Upper lobe of left lung (tissue), 6 donors: Measurements from ENCODE around the gene ABHD17C. TPM values are rescaled to one million over a fixed set of nuclear protein-coding genes. Genes with fewer than 3 reads are reported as not detected.

ENCODE experiments used
- ATAC-seq, 2 donors: fragments of 200-7000 bp; cut with Tn5 transposase; one replicate each; pipeline ENCODE4 v1.9.1; 2022; ENCODE audit warnings: mild to moderate bottlenecking in 2 of 2, moderate library complexity in 2 of 2; ENCODE audit not compliant: low FRiP score in 2 of 2
- DNase-seq, 2 donors: peaks; one replicate each; pipeline ENCODE4 v3.0.0-alpha.2; 2019 to 2020
- H3K27ac ChIP-seq, 4 donors: fragments of 200-600 bp; sonication (generic); one replicate each; pipeline ENCODE4 v1.5.1; 2016 to 2019
- H3K27me3 ChIP-seq, 4 donors: fragments of 200-600 bp; sonication (generic); one replicate each; pipeline ENCODE4 v1.5.1; 2017 to 2019
- H3K36me3 ChIP-seq, 4 donors: fragments of 200-600 bp; sonication (generic); one replicate each; pipeline ENCODE4 v1.5.1; 2016 to 2019
- H3K4me1 ChIP-seq, 4 donors: fragments of 200-600 bp; sonication (generic); one replicate each; pipeline ENCODE4 v1.5.1; 2018 to 2019
- H3K4me3 ChIP-seq, 4 donors: fragments of 200-600 bp; sonication (generic); one replicate each; pipeline ENCODE4 v1.5.1; 2017 to 2019; ENCODE audit warnings: mild to moderate bottlenecking in 2 of 4, moderate library complexity in 1 of 4
- H3K9me3 ChIP-seq, 4 donors: fragments of 200-600 bp; sonication (generic); one replicate each; pipeline ENCODE4 v1.5.1; 2018 to 2019
- CTCF ChIP-seq, 6 experiments: fragments of 450-650 bp in 4 of 6; fragments of 200-600 bp in 2 of 6; sonication (generic) in 2 of 6; IDR thresholded peaks; one replicate each; pipeline ENCODE4 v1.5.1; 2016 to 2019; ENCODE audit warnings: antibody characterized with exemption in 6 of 6
- EP300 ChIP-seq, 4 donors: sonication (generic); formaldehyde crosslinking; IDR thresholded peaks; one replicate each; pipeline ENCODE4 v1.5.1; 2017; ENCODE audit warnings: antibody characterized with exemption in 4 of 4, control low read depth in 2 of 4
- POLR2A ChIP-seq, 4 donors: fragments of 450-650 bp; IDR thresholded peaks; one replicate each; pipeline ENCODE4 v1.5.1; 2016 to 2017; ENCODE audit warnings: antibody characterized with exemption in 4 of 4, mild to moderate bottlenecking in 2 of 4
- POLR2AphosphoS5 ChIP-seq, 2 donors: sonication (generic); formaldehyde crosslinking; IDR thresholded peaks; one replicate each; pipeline ENCODE4 v1.5.1; 2017; ENCODE audit warnings: antibody characterized with exemption in 2 of 2
- WGBS, 2 donors: methylation state at CpG; one replicate each; pipeline ENCODE4 v1.1.5; 2017 to 2018; 5-methylcytosine and 5-hydroxymethylcytosine counted together
- total RNA-seq, 6 donors: library from RNA; depleted of rRNA in 4 of 6; stranded (reverse); fragments of >200 nt in 4 of 6; gene quantifications; one replicate each; pipeline versions ENCODE4 v1.1.0 to v1.2.1, GENCODE V29; 2016 to 2021
- donor health status: DM: no; HTN: no; CAD: no; lungs with moderate emphysema.
- donor health status: DM: no; HTN: yes; CAD: no; lungs with severe emphysema.

Gene ABHD17C
- total RNA-seq, 6 donors from 2014 or later, result 15.7 to 34.2 (median 25.5) TPM

- DNase-seq (no peak), ATAC-seq (no peak)
- 75 to 79% methylated on average over 6 of the region's 6 CpGs for WGBS, 2 donors
Observed at GRCh38 chr15:80732167-80732566, 37.1 kb downstream of the ABHD17C start.

GRCh38 chr15:80732818-80733217, 37.7 kb downstream of the ABHD17C start:
- ATAC-seq (no peak), DNase-seq (no peak)
- Histone ChIP-seq H3K27ac (peak overlapping the region in 2 of 4 donors; percentile 7 to 54), H3K36me3 (no peaks in the 10 kb centered on the region), H3K27me3 (no peaks in the 10 kb centered on the region), H3K4me1 (peaks cover 5 to 43% (median 27%) of the 10 kb centered on the region in 4 donors), H3K9me3 (no peaks in the 10 kb centered on the region), H3K4me3 (no peak overlapping the region)
- 71 to 76% methylated on average over 4 to 5 of the region's 5 CpGs for WGBS, 2 donors
- no peak for TF ChIP-seq POLR2A (IDR thresholded peaks at IDR 0.05)
- no peak for TF ChIP-seq POLR2AphosphoS5 (IDR thresholded peaks at IDR 0.05)
- TF ChIP-seq CTCF (IDR thresholded peaks at IDR 0.05), result no peak
- TF ChIP-seq EP300 (IDR thresholded peaks at IDR 0.05), result no peak

More at GRCh38 chr15:80732167-80732566, 37.1 kb downstream of the ABHD17C start:
- Histone ChIP-seq H3K9me3 (no peaks in the 10 kb centered on the region), H3K4me3 (no peak overlapping the region), H3K4me1 (peaks cover 0 to 45% (median 26%) of the 10 kb centered on the region in 4 donors), H3K27ac (peak overlapping the region in 1 of 4 donors; percentile 54), H3K36me3 (no peaks in the 10 kb centered on the region), H3K27me3 (no peaks in the 10 kb centered on the region)
- no peak for TF ChIP-seq POLR2AphosphoS5 (IDR thresholded peaks at IDR 0.05)
- no peak for TF ChIP-seq EP300 (IDR thresholded peaks at IDR 0.05)
- TF ChIP-seq POLR2A (IDR thresholded peaks at IDR 0.05), result no peak
- TF ChIP-seq CTCF (IDR thresholded peaks at IDR 0.05), result no peak

- Histone ChIP-seq H3K36me3 (no peaks in the 10 kb centered on the region), H3K4me1 (peaks cover 5 to 39% (median 27%) of the 10 kb centered on the region in 4 donors), H3K27me3 (no peaks in the 10 kb centered on the region), H3K4me3 (no peak overlapping the region), H3K27ac (peak overlapping the region in 3 of 4 donors; percentile 7 to 54 (median 32)), H3K9me3 (no peaks in the 10 kb centered on the region)
- ATAC-seq, result no peak
- TF ChIP-seq CTCF (IDR thresholded peaks at IDR 0.05) (no peak), POLR2AphosphoS5 (IDR thresholded peaks at IDR 0.05) (no peak), POLR2A (IDR thresholded peaks at IDR 0.05) (no peak), EP300 (IDR thresholded peaks at IDR 0.05) (no peak)
- no peak for DNase-seq
- 31 to 63% methylated on average over 1 of the region's 1 CpG for WGBS, 2 donors
Observed at GRCh38 chr15:80733460-80733859, 38.4 kb downstream of the ABHD17C start.

- ATAC-seq (no peak), DNase-seq (peak in 1 of 2 donors; percentile 22)
- Histone ChIP-seq H3K9me3 (no peaks in the 10 kb centered on the region), H3K27me3 (no peaks in the 10 kb centered on the region), H3K36me3 (no peaks in the 10 kb centered on the region), H3K4me3 (no peak overlapping the region), H3K4me1 (peaks cover 16 to 33% (median 28%) of the 10 kb centered on the region in 4 donors), H3K27ac (peak overlapping the region in 2 of 4 donors; percentile 8 to 45)
- 89 to 94% methylated on average over 8 of the region's 8 CpGs for WGBS, 2 donors
- TF ChIP-seq EP300 (IDR thresholded peaks at IDR 0.05), result no peak
- TF ChIP-seq POLR2A (IDR thresholded peaks at IDR 0.05), result no peak
- TF ChIP-seq CTCF (IDR thresholded peaks at IDR 0.05), result no peak
- no peak for TF ChIP-seq POLR2AphosphoS5 (IDR thresholded peaks at IDR 0.05)
Observed at GRCh38 chr15:80735344-80735743, 40.2 kb downstream of the ABHD17C start.

GRCh38 chr15:80736560-80736959, 41.5 kb downstream of the ABHD17C start:
- peak overlapping the region in 3 of 4 donors; percentile 36 to 57 (median 45) for H3K27ac ChIP-seq
- ATAC-seq (no peak), DNase-seq (no peak)
- H3K27me3 ChIP-seq, result no peaks in the 10 kb centered on the region
- H3K9me3 ChIP-seq, result no peaks in the 10 kb centered on the region
- no peak overlapping the region for H3K4me3 ChIP-seq
- H3K36me3 ChIP-seq, result no peaks in the 10 kb centered on the region
- peaks cover 19 to 29% (median 26%) of the 10 kb centered on the region in 4 donors for H3K4me1 ChIP-seq
- no peak for TF ChIP-seq CTCF (IDR thresholded peaks at IDR 0.05)
- TF ChIP-seq POLR2A (IDR thresholded peaks at IDR 0.05), result no peak
- no peak for TF ChIP-seq EP300 (IDR thresholded peaks at IDR 0.05)
- no peak for TF ChIP-seq POLR2AphosphoS5 (IDR thresholded peaks at IDR 0.05)
- 57 to 67% methylated on average over 4 of the region's 4 CpGs for WGBS, 2 donors
